Erythroblast (primary cell): ENCODE data around the gene ELOVL4.

Experiments
- GATA1 ChIP-seq: IDR thresholded peaks from 2 replicates; pipeline ENCODE4 v1.6.1; 2011; ENCODE audit warnings: low read depth, mild to moderate bottlenecking, control low read depth, low read length, moderate library complexity
- POLR2A ChIP-seq: IDR thresholded peaks from 2 replicates; pipeline ENCODE4 v1.6.1; 2011; ENCODE audit warnings: mild to moderate bottlenecking, low read length

- no peak for TF ChIP-seq POLR2A
- TF ChIP-seq GATA1 = no peak
These were observed 77.7 kb downstream of the ELOVL4 start for GRCh38 chr6:79869600-79870084.
